Superior temporal gyrus (tissue), 1 donor: Measurements from ENCODE around the gene MYZAP.
"Not testable (repeated sequence)": the region's sequence is repeated elsewhere in the genome, so short reads cannot be mapped to it uniquely, and the experiment has no call there.

Experiments used
- DNase-seq: peaks from one replicate; pipeline ENCODE4 v3.0.0-alpha.2; 2016; ENCODE audit errors: extremely low spot score

Gene MYZAP

GRCh38 chr15:57592836-57593420, 1.2 kb downstream of the MYZAP start:
- DNase-seq, result no peak

GRCh38 chr15:57594479-57594878, 2.8 kb downstream of the MYZAP start:
- no peak for DNase-seq

- DNase-seq, result no peak
Observed at GRCh38 chr15:57595011-57595866, 3.5 kb downstream of the MYZAP start.

- no peak for DNase-seq
Observed at GRCh38 chr15:57596301-57596855, 4.7 kb downstream of the MYZAP start.

DNA sequence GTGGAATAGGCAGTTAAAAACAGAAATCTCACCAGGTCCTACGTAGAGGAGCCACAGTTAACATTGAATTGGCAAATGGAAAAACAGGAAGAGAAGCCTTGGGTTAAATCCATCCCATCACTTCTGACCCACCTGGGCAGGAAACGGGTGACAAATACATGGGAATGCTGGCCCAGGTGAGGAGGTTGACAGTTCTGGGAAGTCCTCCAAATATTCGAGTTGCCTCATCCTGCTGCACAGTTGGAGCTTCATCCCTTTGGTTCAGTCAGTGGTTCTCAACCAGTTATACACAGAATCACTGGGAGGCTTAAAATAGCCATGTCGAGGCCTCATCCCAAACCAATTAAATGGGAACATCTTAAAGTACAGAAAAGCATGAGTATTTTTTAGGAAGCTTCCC, 5.3 kb downstream of the MYZAP start:
- no peak for DNase-seq

- DNase-seq, result no peak
Observed at GRCh38 chr15:57597431-57597830, 5.7 kb downstream of the MYZAP start.

- DNase-seq, result no peak
Observed at GRCh38 chr15:57598346-57598745, 6.6 kb downstream of the MYZAP start.

DNA sequence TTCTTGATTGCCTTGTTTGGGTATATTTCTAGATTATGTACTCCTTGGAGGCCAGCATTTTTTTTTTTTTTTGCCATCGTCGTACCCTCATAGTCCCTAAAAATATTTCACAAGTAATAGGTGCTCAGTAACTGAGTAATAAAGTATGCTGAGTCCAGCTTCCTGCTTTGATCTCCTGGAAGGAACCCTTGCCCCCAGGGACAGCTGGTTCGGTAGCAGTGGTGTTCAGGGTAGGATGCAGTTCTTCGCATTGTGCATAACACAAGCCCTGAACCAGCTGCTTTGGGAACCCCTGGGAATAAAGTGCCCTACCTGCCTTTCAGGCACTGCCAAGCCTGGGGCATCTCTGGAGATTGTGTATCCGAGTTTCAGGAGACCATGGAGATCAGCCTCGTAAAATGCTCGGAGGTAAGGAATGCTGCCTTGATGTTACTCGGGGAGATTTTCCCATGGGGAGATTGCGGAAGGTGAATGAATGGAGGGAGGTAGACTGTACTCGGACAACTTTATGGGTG, 7.6 kb downstream of the MYZAP start:
- DNase-seq, result no peak

- DNase-seq, result no peak
Observed at GRCh38 chr15:57600197-57600596, 8.5 kb downstream of the MYZAP start.

- no peak for DNase-seq
Observed at GRCh38 chr15:57604507-57604906, 12.8 kb downstream of the MYZAP start.

GRCh38 chr15:57605491-57605890, 13.8 kb downstream of the MYZAP start:
- no peak for DNase-seq

GRCh38 chr15:57606048-57606447, 14.3 kb downstream of the MYZAP start:
- no peak for DNase-seq

GRCh38 chr15:57606816-57607215, 15.1 kb downstream of the MYZAP start:
- DNase-seq, result no peak

GRCh38 chr15:57607570-57608000, 15.9 kb downstream of the MYZAP start:
- DNase-seq, result no peak

GRCh38 chr15:57609805-57610529, 18.3 kb downstream of the MYZAP start:
- no peak for DNase-seq

GRCh38 chr15:57611123-57611522, 19.4 kb downstream of the MYZAP start:
- no peak for DNase-seq

DNA sequence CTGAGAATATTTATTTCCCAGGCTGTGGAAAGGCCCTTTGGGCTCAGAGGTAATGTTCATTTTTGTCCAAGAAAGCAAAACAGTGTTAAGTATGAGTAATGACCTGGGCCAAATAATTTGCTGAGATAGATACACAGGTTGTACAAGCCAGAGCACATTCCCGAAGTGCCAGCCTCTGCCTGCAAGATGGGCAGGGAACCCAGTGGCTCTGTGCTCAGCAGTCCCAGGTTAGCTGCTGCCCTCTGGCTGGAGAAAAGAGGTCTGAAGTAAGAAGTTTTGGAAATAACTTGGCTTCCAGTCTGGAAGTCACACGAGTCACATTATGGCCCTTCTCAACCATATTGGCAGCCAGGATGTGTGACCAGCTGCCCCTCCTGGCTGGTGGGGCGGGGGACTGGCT, 20.2 kb downstream of the MYZAP start:
- DNase-seq, result no peak

- DNase-seq, result no peak
Observed at GRCh38 chr15:57614241-57614640, 22.5 kb downstream of the MYZAP start.

DNA sequence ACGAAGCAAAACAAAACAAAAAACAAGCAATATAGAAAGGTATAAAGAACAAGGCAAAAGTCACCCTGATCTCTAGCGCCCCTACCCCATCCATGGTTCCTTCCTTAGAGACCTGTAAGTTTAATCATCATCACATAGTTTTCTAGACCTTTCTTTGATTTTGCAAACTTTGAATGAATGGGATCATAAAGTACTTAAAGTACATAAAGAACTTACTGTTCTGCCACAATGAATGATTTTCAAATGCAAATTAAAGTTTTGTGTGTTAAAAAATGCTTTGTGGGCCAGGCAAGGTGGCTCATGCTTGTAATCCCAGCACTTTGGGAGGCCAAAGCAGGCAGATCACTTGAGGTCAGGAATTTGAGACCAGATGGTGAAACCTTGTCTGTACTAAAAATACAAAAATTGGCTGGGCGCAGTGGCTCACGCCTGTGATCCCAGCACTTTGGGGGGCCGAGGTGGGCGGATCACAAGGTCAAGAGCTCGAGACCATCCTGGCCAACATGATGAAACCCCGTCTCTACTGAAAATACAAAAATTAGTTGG, 24.3 kb downstream of the MYZAP start:
- not testable (repeated sequence) for DNase-seq

DNA sequence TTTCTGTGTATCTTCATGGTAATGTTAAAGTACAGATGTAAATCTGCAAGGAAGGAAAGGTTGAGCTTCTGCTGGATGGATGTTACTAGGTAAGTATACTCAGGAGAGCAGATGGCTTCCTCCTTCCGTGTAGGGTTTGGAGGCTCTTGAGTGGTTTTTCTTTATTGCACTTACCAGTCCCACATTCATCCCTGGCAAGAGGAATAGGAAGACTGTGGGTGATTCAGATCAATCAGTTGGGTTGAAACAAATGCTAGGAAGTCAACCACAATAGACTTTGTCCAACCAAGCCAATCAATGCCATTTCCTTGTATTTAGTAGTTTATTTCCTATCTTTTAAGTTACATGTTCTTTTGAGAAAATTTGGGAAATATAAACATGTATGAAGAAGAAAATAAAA, 26.6 kb downstream of the MYZAP start:
- no peak for DNase-seq

DNA sequence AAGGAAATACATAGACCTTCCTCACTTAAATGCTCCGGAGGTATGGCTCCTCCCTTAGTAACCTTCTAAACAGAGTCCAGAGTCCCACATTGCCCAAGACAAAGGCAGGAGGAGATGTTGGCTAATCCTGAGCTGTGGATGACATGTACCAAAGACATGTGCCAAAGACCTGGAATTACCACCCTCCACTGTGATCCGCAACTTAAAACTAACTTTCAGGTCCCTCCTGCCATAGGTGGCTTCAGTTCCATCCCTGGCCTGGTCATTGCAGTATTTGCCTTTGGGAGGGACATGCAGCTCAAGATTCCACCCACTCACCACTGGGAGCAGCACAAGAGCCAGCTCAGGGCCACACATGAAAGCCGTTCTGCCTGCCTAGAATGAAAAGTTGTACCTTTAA, 28.0 kb downstream of the MYZAP start:
- DNase-seq, result no peak

DNA sequence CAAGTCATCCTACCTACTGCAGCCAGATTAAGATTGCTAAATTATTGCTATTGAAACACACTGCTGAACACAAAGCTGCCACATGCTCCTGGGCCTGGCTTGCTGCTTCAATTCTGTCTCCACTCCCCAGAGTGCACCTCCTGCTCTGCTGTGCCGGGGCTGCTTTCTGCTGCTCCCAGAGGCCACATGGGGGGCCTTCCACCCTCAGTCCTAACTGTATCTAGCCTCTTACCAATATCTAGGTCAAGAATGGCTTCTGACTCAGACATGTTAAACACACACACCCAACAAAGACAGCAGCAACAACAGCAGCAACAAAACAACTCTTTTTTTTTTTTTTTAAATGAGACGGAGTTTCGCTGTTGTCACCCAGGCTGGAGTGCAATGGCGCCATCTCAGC, 33.0 kb downstream of the MYZAP start:
- no peak for DNase-seq
